HEK293T (cell line): ENCODE measurements around the gene VTI1A.

Experiments
- CTCF ChIA-PET: fragments of 350-600 bp; formaldehyde crosslinking; extraction: SDS; loops from one replicate; lab custom pipeline; 2021; ENCODE audit warnings: antibody characterized with exemption, inconsistent platforms; lab: Yijun Ruan, JAX
- POLR2A ChIA-PET: fragments of 350-600 bp; formaldehyde crosslinking; extraction: SDS; loops from one replicate; lab custom pipeline; 2020; ENCODE audit warnings: antibody characterized with exemption, inconsistent platforms; lab: Yijun Ruan, JAX
- DNase-seq: peaks from one replicate; pipeline ENCODE4 v3.0.0; 2012; ENCODE audit warnings: mixed read lengths; ENCODE audit errors: extremely low spot score
- ARNT ChIP-seq: fragments of 450-650 bp; IDR thresholded peaks from 2 replicates; pipeline ENCODE4 v1.6.1; 2017; ENCODE audit warnings: mild to moderate bottlenecking
- BHLHE40 ChIP-seq: fragments of 450-650 bp; IDR thresholded peaks from 2 replicates; pipeline ENCODE4 v1.6.1; 2016; ENCODE audit warnings: mild to moderate bottlenecking, moderate library complexity, borderline replicate concordance
- CTBP1 ChIP-seq: fragments of 450-650 bp; IDR thresholded peaks from 2 replicates; pipeline ENCODE4 v1.6.1; 2016; ENCODE audit warnings: borderline replicate concordance
- ELF4 ChIP-seq: fragments of 450-650 bp; IDR thresholded peaks from 2 replicates; pipeline ENCODE4 v1.6.1; 2017; ENCODE audit warnings: antibody characterized with exemption
- FOXA1 ChIP-seq: fragments of 450-650 bp; IDR thresholded peaks from 2 replicates; pipeline ENCODE4 v1.6.1; 2016; ENCODE audit warnings: mild to moderate bottlenecking
- FOXK2 ChIP-seq: fragments of 450-650 bp; IDR thresholded peaks from 2 replicates; pipeline ENCODE4 v1.6.1; 2016; ENCODE audit warnings: mild to moderate bottlenecking
- FOXM1 ChIP-seq: fragments of 450-650 bp; IDR thresholded peaks from 2 replicates; pipeline ENCODE4 v1.6.1; 2017; ENCODE audit warnings: mild to moderate bottlenecking, borderline replicate concordance
- HDGF ChIP-seq: fragments of 450-650 bp; IDR thresholded peaks from 2 replicates; pipeline ENCODE4 v1.6.1; 2017; ENCODE audit warnings: antibody characterized with exemption, borderline replicate concordance
- L3MBTL2 ChIP-seq: fragments of 450-650 bp; conservative IDR thresholded peaks from 2 replicates; pipeline ENCODE4 v1.6.1; 2016; ENCODE audit warnings: mild to moderate bottlenecking
- LEF1 ChIP-seq: fragments of 450-650 bp; IDR thresholded peaks from 2 replicates; pipeline ENCODE4 v1.6.1; 2017; ENCODE audit warnings: mild to moderate bottlenecking, borderline replicate concordance
- NFRKB ChIP-seq: fragments of 450-650 bp; IDR thresholded peaks from 2 replicates; pipeline ENCODE4 v1.6.1; 2016; ENCODE audit warnings: mild to moderate bottlenecking, moderate library complexity
- PKNOX1 ChIP-seq: fragments of 450-650 bp; IDR thresholded peaks from 2 replicates; pipeline ENCODE4 v1.6.1; 2016
- SP1 ChIP-seq: fragments of 450-650 bp; IDR thresholded peaks from 2 replicates; pipeline ENCODE4 v1.6.1; 2017
- SUZ12 ChIP-seq: fragments of 450-650 bp; IDR thresholded peaks from 2 replicates; pipeline ENCODE4 v1.6.1; 2016; ENCODE audit warnings: mild to moderate bottlenecking
- TARDBP ChIP-seq: fragments of 450-650 bp; IDR thresholded peaks from 2 replicates; pipeline ENCODE4 v1.6.1; 2016
- ZNF384 ChIP-seq: fragments of 450-650 bp; IDR thresholded peaks from 2 replicates; pipeline ENCODE4 v1.6.1; 2016

The VTI1A gene

GRCh38 chr10:112710528-112710927, 263.5 kb downstream of the VTI1A start:
- no peak for TF ChIP-seq PKNOX1
- POLR2A ChIA-PET, result interaction anchor here (0.7 kb wide), 1 partner anchor 14 kb away, joined by 3 read pairs; no protein-coding TSS in a partner anchor
- no peak for DNase-seq
- CTCF ChIA-PET, result no interaction called here

GRCh38 chr10:112711366-112711765, 264.4 kb downstream of the VTI1A start:
- ChIA-PET CTCF (interaction anchor here (0.6 kb wide), 1 partner anchor 9 kb away, joined by 4 read pairs; no protein-coding TSS in a partner anchor), POLR2A (interaction anchor here (0.7 kb wide), 1 partner anchor 15 kb away, joined by 3 read pairs; no protein-coding TSS in a partner anchor)
- no peak for TF ChIP-seq BHLHE40
- TF ChIP-seq TARDBP, result no peak
- TF ChIP-seq LEF1, result no peak
- TF ChIP-seq FOXM1, result no peak
- no peak for TF ChIP-seq CTBP1
- TF ChIP-seq FOXA1, result no peak
- TF ChIP-seq FOXK2, result no peak
- no peak for TF ChIP-seq PKNOX1
- no peak for TF ChIP-seq L3MBTL2
- TF ChIP-seq SP1, result no peak
- no peak for TF ChIP-seq SUZ12
- TF ChIP-seq ELF4, result no peak
- no peak for TF ChIP-seq ZNF384
- no peak for TF ChIP-seq NFRKB
- TF ChIP-seq HDGF, result no peak
- TF ChIP-seq ARNT, result no peak
- DNase-seq, result no peak

- POLR2A ChIA-PET, result no interaction called here
- DNase-seq, result no peak
- CTCF ChIA-PET, result no interaction called here
- no peak for TF ChIP-seq FOXK2
- TF ChIP-seq TARDBP, result no peak
- TF ChIP-seq SUZ12, result no peak
- no peak for TF ChIP-seq PKNOX1
- no peak for TF ChIP-seq FOXM1
- TF ChIP-seq L3MBTL2, result no peak
- no peak for TF ChIP-seq HDGF
- TF ChIP-seq ELF4, result no peak
- no peak for TF ChIP-seq CTBP1
- no peak for TF ChIP-seq ZNF384
Observed at GRCh38 chr10:112712536-112712935, 265.5 kb downstream of the VTI1A start.

- no peak for DNase-seq
- CTCF ChIA-PET, result no interaction called here
- TF ChIP-seq FOXK2, result no peak
- POLR2A ChIA-PET, result no interaction called here
Observed at GRCh38 chr10:112713411-112713810, 266.4 kb downstream of the VTI1A start.

GRCh38 chr10:112715581-112715980, 268.6 kb downstream of the VTI1A start:
- POLR2A ChIA-PET, result no interaction called here
- no peak for DNase-seq
- CTCF ChIA-PET, result no interaction called here
- TF ChIP-seq PKNOX1 (no peak), HDGF (no peak), ARNT (no peak), TARDBP (no peak), FOXK2 (no peak), NFRKB (no peak)

GRCh38 chr10:112716076-112716475, 269.1 kb downstream of the VTI1A start:
- CTCF ChIA-PET, result no interaction called here
- POLR2A ChIA-PET, result no interaction called here
- TF ChIP-seq SUZ12, result no peak
- DNase-seq, result no peak

- ChIA-PET CTCF (no interaction called here), POLR2A (interaction anchor here (1.0 kb wide), 1 partner anchor 233 kb away, joined by 3 read pairs; the partner anchor contains the start of gene TCF7L2)
- TF ChIP-seq SUZ12 (no peak), ELF4 (no peak), HDGF (no peak), BHLHE40 (no peak), L3MBTL2 (no peak), TARDBP (no peak), NFRKB (no peak), FOXK2 (no peak), SP1 (no peak), ZNF384 (no peak), FOXM1 (no peak), FOXA1 (no peak), ARNT (no peak)
- no peak for DNase-seq
Observed at GRCh38 chr10:112716924-112717413, 270.0 kb downstream of the VTI1A start.
